ENCODE data around the gene INPPL1.

- TF ChIP-seq YY1 (IDR thresholded peaks at IDR 0.05; ENCODE audit: insufficient read depth, insufficient read length) (no peak), ZNF274 (IDR thresholded peaks at IDR 0.05; ENCODE audit: low read depth, low read length) (no peak)
Observed at GRCh38 chr11:72287293-72287692, 62.7 kb downstream of the INPPL1 start.

Measured in NT2/D1 (cell line).